Stimulated activated CD8-positive, alpha-beta memory T cell treated with anti-CD3 and anti-CD28 coated beads, Interleukin-7, amount 100 ng/mL, for 48 hours (primary cell): ENCODE data around the gene RDH13.
A peak's percentile ranks its signal among the peaks of the same experiment; 100 is the strongest.
"Not testable (repeated sequence)": the region's sequence is repeated elsewhere in the genome, so short reads cannot be mapped to it uniquely, and the experiment has no call there.

ENCODE experiments used
- DNase-seq, 2 donors: peaks; one replicate each; pipeline ENCODE4 v3.0.0-alpha.2; 2020; ENCODE audit warnings: low read depth in 1 of 2; ENCODE audit errors: extremely low read depth in 1 of 2

Gene RDH13

DNA sequence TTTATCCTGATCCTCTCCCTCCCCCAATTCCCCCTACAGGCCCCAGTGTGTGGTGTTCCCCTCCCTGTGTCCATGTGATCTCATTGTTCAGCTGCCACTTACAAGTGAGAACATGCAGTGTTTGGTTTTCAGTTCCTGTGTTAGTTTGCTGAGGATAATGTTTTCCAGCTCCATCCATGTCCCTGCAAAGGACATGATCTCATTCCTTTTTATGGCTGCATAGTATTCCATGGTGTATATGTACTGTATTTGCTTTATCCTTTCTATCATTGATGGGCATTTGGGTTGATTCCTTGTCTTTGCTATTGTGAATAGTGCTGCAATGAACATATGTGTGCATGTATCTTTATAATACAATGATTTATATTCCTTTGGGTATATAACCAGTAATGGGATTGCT, 42.6 kb downstream of the RDH13 start:
- DNase-seq: not testable (repeated sequence)

DNA sequence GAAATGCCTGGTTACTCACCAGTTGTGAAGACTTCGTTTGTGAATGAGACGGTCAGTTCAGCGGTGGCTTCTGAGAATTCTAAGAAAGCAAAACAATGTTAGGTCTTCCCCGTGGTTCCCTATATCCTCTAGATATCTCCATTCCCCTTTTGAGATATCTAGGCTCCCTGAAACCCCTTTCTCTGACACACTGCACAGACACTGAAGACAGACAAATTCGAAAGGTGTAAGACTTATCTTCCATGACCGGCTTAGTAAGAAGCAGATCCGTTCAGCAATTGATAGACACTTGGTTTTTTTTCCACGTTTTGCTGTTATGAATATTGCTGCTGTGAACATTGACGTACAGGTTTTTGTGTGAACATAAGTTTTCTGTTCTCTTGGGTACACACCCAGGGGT, 44.3 kb downstream of the RDH13 start:
- DNase-seq: no peak

DNA sequence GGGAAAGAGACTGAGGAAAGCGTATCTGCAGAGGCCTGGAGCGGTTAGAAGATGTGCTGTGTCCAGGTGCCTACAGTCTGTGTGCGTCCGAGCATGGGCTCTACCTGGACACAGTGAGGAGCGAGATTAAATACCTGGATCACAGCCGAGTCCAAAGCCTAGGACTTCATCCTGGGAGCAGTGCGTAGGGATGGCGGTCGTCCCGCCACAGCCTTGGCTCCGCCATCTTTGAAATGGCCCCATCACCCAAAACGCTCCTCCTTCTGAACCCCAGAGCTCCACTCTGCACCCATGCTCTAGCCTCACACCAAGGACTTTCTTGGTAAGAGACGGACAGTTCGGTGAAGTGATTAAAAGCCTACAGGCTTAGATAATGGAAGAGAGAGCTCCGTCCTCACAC, 44.7 kb downstream of the RDH13 start:
- no peak for DNase-seq

DNA sequence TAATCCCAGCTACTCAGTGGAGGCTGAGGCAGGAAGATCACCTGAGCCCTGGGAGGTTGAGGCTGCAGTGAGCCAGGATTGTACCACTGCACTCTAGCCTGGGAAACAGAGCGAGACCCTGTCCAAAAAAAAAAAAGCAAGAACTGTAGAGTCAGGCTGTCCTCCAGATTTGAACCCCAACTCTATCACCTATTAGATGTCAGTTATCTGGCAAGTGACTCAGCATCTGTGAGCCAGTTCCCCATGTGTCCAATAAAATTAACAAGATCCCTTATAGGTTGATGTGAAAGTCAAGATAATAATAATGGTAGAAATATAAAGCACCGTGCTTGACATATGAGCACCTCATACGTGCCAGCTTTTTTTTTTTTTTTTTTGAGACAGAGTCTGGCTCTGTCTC, 46.9 kb downstream of the RDH13 start:
- no peak for DNase-seq

DNA sequence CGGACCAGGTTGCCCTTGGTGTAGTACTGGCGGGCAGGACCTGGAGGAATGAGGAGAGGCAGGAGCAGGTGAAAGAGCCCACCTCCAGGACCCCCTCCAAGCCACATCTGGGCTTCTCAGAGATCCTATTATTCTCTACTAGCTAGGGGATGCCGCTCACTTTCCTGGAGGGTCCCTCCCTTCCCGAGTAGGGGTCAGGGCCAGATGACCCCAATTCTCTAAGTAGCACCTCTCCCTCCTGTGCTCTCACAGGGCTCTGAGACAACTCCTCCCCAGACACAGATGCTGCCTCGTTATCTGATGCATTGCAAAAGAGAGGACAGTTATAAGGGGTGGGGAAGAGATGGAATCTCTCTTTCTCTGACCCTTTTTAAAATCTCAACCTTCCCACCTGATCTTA, 47.8 kb downstream of the RDH13 start:
- no peak for DNase-seq

DNA sequence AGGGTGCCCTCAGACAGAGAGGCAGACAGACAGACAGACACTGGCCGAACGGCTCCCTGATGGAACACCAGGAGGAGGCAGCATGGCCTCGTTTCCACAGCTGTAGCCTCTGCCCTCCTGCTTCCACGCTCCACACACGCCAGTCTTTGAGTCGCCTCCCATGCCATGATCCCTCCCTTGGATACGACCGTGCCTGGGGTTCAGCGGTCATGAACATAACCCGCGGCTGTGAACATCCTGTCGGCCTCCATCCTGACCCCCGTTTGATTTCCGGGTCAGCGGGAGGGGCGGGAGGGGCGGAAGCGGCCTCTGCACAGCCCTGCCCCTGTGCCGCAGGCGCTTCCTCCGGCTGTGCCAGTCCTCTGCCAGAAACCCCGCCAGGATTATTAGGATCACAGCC, 48.2 kb downstream of the RDH13 start:
- no peak for DNase-seq

DNA sequence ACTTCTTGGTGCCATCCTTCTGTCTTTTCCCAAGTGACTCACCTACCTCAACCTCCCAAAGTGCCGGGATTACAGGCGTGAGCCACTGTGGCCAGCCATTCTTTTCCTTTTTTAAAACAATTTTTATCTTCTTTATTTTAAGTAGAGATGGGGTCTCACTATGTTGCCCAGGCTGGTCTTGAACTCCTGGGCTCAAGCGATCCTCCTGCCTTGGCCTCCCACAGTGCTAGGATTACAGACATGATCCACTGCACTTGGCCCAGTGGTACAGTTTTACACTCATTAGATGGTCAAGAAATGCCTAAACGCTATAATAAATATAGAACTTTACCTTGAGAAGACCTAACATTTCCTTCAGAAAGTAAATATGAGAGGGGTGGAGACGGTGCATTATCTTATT, 49.4 kb downstream of the RDH13 start:
- no peak for DNase-seq

DNA sequence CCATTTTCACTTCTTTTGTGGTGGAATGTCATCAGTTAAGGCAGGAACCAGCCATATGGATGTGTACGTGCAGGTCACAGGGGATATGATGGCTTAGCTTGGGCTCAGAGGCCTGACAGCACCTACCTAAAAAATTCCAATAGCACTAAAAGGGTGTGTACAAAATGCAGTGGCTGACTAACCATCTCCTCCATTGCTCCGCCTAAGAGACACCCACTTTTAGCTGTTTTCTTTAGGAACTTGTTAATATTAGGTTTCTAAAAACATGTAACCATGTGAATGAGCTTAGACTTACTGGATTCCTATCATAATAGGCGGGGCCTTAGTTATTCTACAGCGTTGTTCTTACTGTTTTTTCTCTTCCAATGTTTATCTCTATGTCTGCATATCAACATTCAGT, 50.6 kb downstream of the RDH13 start:
- DNase-seq: no peak

DNA sequence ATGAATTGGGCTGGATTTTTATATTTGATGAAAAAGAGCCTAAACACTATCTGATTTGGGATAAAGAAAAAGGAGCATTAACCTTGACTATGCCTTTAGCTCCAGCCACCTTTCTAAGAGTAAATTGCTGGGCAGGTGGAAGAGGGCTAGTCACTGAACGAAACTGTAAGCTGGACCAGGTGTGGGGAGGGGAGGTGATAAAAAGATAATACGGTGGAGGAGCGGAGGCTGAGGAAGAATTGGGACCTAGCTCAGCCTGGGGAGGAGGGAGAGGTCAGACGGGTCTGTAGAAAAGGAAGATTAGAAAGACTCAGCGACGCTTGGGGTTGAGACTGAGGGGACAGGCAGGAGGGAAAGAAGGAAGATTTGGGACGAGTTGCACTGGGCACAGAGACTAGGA, 52.4 kb downstream of the RDH13 start:
- DNase-seq: not testable (repeated sequence)

DNA sequence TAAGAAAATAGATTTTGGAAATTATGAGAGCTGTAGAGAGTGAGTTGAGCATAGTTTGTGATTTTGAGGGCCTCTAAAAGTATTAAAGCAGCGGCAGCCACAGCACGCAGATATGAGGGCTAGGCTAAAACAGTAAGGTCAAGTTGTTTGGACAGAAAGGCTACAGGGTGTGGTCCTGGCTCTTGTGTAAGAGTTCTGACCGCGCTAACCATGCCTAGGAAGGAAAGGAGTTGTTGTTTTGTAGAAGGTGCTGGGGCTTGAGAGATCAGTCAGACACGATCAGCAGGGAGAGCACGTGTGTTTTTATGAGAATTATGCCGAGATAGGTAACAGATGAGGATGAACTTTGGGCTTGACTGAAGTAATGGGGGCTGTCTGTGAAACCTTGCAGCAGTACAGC, 54.2 kb downstream of the RDH13 start:
- DNase-seq: not testable (repeated sequence)

DNA sequence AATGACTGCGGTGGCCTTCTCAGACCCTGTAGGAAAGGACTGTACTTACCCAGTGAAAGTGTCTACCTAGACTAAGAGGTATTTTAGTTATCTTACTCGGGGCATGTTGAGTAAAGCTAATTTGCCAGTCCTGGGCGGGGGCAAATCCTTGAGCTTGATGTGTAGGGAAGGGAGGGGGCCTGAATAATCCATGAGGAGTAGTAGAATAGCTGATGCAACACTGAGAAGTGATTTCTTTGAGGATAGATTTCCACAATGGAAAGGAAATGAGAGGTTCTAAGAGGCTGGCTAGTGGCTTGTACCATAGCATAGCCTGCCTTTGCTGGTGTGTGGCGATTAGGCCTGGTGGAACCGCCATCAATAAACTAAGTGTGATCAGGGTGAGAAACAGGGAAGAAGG, 54.8 kb downstream of the RDH13 start:
- not testable (repeated sequence) for DNase-seq

DNA sequence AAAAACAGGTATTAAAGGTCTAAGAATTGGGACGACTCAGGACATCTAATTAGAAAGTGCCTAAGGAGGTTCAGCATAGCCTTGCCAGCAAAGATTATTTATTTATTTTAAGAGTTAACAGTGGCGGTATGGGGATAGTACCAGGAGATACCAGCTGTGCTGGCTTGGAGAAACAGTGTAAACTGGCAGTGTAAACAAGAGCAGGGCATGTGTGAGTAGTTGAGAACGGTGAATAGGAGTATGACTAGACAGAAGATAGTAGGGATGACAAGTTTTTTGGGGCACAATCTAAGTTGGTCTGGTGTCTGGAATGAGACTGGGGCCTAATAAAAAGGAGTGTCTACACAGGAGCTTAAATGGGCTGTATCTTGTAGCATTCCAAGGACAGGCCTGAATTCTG, 55.4 kb downstream of the RDH13 start:
- DNase-seq: not testable (repeated sequence)

DNA sequence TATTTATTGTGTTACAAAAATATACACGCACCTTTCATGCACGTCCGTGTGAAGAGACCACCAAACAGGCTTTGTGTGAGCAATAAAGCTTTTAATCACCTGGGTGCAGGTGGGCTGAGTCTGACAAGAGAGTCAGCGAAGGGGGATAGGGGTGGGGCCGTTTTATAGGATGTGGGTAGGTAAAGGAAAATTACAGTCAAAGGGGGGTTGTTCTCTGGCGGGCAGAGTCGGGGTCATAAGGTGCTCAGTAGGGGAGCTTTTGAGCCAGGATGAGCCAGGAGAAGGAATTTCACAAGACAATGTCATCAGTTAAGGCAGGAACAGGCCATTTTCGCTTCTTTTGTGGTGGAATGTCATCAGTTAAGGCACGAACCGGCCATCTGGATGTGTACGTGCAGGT, 56.2 kb downstream of the RDH13 start:
- not testable (repeated sequence) for DNase-seq

DNA sequence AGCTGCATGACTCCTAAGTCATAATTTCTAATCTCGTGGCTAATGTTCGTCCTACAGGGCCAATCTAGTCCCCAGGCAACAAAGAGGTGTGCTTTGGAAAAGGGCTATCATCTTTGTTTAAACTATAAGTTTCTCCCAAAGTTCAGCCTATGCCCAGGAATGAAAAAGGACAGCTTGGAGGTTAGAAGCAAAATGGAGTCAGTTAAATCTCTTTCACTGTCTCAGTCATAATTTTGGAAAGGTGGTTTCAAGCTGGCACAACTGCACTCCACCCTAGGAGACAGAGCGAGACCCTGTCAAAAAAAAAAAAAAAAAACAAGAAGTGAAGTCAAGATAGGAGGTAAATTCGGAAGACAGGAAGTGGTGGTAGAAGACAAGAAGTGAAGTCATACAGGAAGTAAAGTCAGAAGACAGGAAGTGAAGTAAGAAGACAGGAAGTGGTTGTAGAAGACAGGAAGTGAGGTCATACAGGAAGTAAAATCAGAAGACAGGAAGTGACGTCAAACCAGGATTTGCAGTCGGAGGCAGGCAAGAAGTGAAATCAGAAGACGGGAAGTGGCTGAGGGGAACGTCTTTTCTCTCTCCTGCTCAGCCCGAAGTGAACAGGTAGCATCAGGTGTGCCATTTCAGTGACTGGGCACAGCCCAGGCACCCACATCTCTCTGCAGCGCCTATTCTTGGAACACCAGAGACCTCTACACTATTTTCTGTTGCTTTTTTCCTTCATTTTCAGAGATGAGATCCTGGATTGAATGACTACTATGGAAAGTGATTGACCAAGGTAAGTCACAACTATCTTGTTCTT, 57.1 kb downstream of the RDH13 start:
- DNase-seq: peak; percentile 6 to 12

DNA sequence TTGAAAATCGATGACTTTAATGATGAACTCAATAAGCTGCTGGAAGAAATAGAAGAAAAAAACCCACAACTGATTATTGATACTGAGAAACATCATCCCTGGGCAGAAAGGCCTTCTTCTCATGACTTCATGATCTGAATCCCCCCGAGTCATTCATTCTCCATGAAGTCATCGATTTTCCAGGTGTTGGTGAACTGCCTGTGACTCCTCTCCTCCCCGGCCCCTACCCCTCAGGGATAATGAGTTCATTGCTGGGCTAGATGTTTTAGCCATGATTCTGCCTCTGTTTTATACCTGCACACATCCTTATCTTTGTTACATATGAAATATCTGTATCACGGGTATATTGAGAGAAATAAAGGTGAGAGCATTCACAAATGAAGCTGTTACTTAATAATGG, 62.2 kb downstream of the RDH13 start:
- DNase-seq: no peak

DNA sequence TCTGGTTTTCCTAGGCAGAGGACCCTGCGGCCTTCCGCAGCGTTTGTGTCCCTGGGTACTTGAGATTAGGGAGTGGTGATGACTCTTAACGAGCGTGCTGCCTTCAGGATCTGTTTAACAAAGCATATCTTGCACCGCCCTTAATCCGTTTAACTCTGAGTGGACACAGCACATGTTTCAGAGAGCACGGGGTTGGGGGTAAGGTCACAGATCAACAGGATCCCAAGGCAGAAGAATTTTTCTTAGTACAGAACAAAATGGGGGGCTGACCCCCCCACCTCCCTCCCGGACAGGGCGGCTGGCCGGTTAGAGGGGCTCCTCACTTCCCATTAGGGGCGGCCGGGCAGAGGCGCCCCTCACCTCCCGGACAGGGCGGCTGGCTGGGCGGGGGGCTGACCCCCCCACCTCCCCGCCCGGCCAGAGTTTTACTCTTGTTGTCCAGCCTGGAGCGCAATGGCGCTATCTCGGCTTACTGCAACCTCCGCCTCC, 64.2 kb downstream of the RDH13 start:
- not testable (repeated sequence) for DNase-seq

DNA sequence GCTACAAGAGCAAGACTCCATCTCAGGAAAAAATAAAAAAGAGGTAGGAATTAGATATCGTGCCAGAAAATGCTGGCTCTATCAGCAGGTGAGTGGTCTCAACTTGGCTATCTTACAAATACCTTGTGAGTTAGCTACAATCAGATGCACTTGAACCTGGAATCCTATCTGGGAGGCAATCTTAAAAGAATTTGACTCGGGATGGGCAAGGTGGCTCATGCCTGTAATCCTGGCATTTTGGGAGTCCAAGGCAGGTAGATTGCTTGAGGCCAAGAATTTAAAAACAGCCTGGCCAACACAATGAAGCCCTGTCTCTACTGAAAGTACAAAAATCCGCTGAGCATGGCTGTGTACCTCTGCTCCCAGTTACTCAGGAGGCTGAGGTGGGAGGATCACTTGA, 67.4 kb downstream of the RDH13 start:
- DNase-seq: no peak
